HK-2 (cell line): ENCODE data around the gene GOLGB1.
"Not testable (repeated sequence)": the region's sequence is repeated elsewhere in the genome, so short reads cannot be mapped to it uniquely, and the experiment has no call there.

Source experiments
- DNase-seq: peaks from one replicate; pipeline ENCODE4 v3.0.0-alpha.2; 2018; ENCODE audit not compliant: unreplicated experiment

Gene GOLGB1

GRCh38 chr3:121690777-121691405, 58.6 kb downstream of the GOLGB1 start:
- DNase-seq: no peak

GRCh38 chr3:121688747-121689146, 60.8 kb downstream of the GOLGB1 start:
- not testable (repeated sequence) for DNase-seq

- DNase-seq: no peak
Measured at GRCh38 chr3:121681792-121682191, 67.7 kb downstream of the GOLGB1 start.

- DNase-seq: no peak
Measured at GRCh38 chr3:121677141-121677540, 72.4 kb downstream of the GOLGB1 start.

- DNase-seq: no peak
Measured at GRCh38 chr3:121670676-121671075, 78.9 kb downstream of the GOLGB1 start.

GRCh38 chr3:121667333-121667732, 82.2 kb downstream of the GOLGB1 start:
- DNase-seq: no peak

- DNase-seq: no peak
Measured at GRCh38 chr3:121665488-121665887, 84.1 kb downstream of the GOLGB1 start.

- no peak for DNase-seq
Measured at GRCh38 chr3:121663171-121663847, 86.2 kb downstream of the GOLGB1 start.

- no peak for DNase-seq
Measured at GRCh38 chr3:121662742-121663141, 86.8 kb downstream of the GOLGB1 start.

GRCh38 chr3:121661376-121661775, 88.2 kb downstream of the GOLGB1 start:
- DNase-seq: no peak

- DNase-seq: no peak
Measured at GRCh38 chr3:121660356-121661171, 89.0 kb downstream of the GOLGB1 start, which contains the start of gene HCLS1. HCLS1 (minus strand) TSS chr3:121660903; CDS start chr3:121658347, 2,556 bp downstream.

GRCh38 chr3:121659586-121659985, 90.0 kb downstream of the GOLGB1 start:
- no peak for DNase-seq

- DNase-seq: no peak
Measured at GRCh38 chr3:121658716-121659435, 90.7 kb downstream of the GOLGB1 start.

- no peak for DNase-seq
Measured at GRCh38 chr3:121654493-121655385, 94.8 kb downstream of the GOLGB1 start.

GRCh38 chr3:121651684-121652083, 97.9 kb downstream of the GOLGB1 start:
- DNase-seq: no peak

- no peak for DNase-seq
Measured at GRCh38 chr3:121649645-121650044, 99.9 kb downstream of the GOLGB1 start.

GRCh38 chr3:121648219-121648958, 101.2 kb downstream of the GOLGB1 start:
- no peak for DNase-seq

- DNase-seq: no peak
Measured at GRCh38 chr3:121645054-121645453, 104.5 kb downstream of the GOLGB1 start.

GRCh38 chr3:121642601-121643314, 106.8 kb downstream of the GOLGB1 start:
- no peak for DNase-seq

GRCh38 chr3:121641127-121641526, 108.4 kb downstream of the GOLGB1 start:
- no peak for DNase-seq
